Endodermal cell (in vitro differentiated cells): ENCODE data around the gene SSH2. TPM values are rescaled to one million over a fixed set of nuclear protein-coding genes. Genes with fewer than 3 reads are reported as not detected.

ENCODE experiments used
- DNase-seq: peaks from one replicate; pipeline ENCODE4 v3.0.0-alpha.2; 2017
- H3K27ac ChIP-seq: 2 replicates; pipeline ENCODE4 v1.5.1; 2013; ENCODE audit warnings: mild to moderate bottlenecking, low read depth, low read length, moderate library complexity
- H3K27me3 ChIP-seq: 2 replicates; pipeline ENCODE4 v1.6.1; 2013; ENCODE audit warnings: mild to moderate bottlenecking, low read length, moderate library complexity; ENCODE audit not compliant: insufficient read depth, control insufficient read depth, poor library complexity, severe bottlenecking
- H3K36me3 ChIP-seq: 2 replicates; pipeline ENCODE4 v1.7.0; 2013; ENCODE audit warnings: mild to moderate bottlenecking, low read length, moderate library complexity; ENCODE audit not compliant: control insufficient read depth, insufficient read depth
- H3K4me1 ChIP-seq: one replicate; pipeline ENCODE4 v1.7.0; 2013; ENCODE audit warnings: low read length; ENCODE audit not compliant: control insufficient read depth, insufficient read depth
- H3K4me3 ChIP-seq: 2 replicates; pipeline ENCODE4 v1.5.1; 2013; ENCODE audit warnings: mild to moderate bottlenecking, low read length, moderate library complexity
- H3K9ac ChIP-seq: 2 replicates; pipeline ENCODE4 v1.6.1; 2013; ENCODE audit warnings: mild to moderate bottlenecking, low read length, moderate library complexity; ENCODE audit not compliant: poor library complexity, severe bottlenecking; ENCODE audit errors: extremely low read depth
- H3K9me3 ChIP-seq: 2 replicates; pipeline ENCODE4 v1.6.1; 2013; ENCODE audit warnings: mild to moderate bottlenecking, low read length, moderate library complexity; ENCODE audit not compliant: control insufficient read depth
- H3K27ac Mint-ChIP-seq: 2 replicates; pipeline ENCODE4 v1.8.0; 2020; ENCODE audit warnings: mixed read lengths
- H3K27me3 Mint-ChIP-seq: 2 replicates; pipeline ENCODE4 v1.8.0; 2021; ENCODE audit warnings: mild to moderate bottlenecking, mixed read lengths; ENCODE audit not compliant: insufficient read depth
- H3K36me3 Mint-ChIP-seq: 2 replicates; pipeline ENCODE4 v1.8.0; 2020; ENCODE audit warnings: low read depth, mixed read lengths
- H3K4me1 Mint-ChIP-seq: 2 replicates; pipeline ENCODE4 v1.8.0; 2020; ENCODE audit warnings: mixed read lengths
- H3K4me3 Mint-ChIP-seq: 2 replicates; pipeline ENCODE4 v1.8.0; 2020; ENCODE audit warnings: mild to moderate bottlenecking, moderate library complexity, mixed read lengths
- H3K9me3 Mint-ChIP-seq: 2 replicates; pipeline ENCODE4 v1.8.0; 2020; ENCODE audit warnings: mild to moderate bottlenecking, mixed read lengths
- WGBS, 2 experiments: methylation state at CpG; one replicate each; pipeline versions ENCODE4 v1.1.5 to v1.1.7; 2013; ENCODE audit warnings: missing lambda C conversion rate in 2 of 2, mixed read lengths in 1 of 2; ENCODE audit not compliant: insufficient coverage in 1 of 2, insufficient read length in 1 of 2; 5-methylcytosine and 5-hydroxymethylcytosine counted together
- total RNA-seq, 2 donors: library from RNA; stranded (reverse); fragmentation: NEBNext Ultra II Directional in 1 of 2; extraction: Animal tissue kit (Norgen Biotek cat#: 25700) in 1 of 2; gene quantifications; 2 replicates in 1 of 2; 3 replicates in 1 of 2; pipeline ENCODE4 v1.2.1, GENCODE V29; 2021
- TF ChIP-seq, protein P1 (sequence below): fragments of 200-600 bp; sonication (generic); conservative IDR thresholded peaks from 2 replicates; pipeline ENCODE4 v1.5.0; 2021; ENCODE audit warnings: antibody characterized with exemption, mild to moderate bottlenecking

SSH2 gene
- total RNA-seq, 2 donors from 2014 or later: 11.3 to 13.5 TPM

DNA sequence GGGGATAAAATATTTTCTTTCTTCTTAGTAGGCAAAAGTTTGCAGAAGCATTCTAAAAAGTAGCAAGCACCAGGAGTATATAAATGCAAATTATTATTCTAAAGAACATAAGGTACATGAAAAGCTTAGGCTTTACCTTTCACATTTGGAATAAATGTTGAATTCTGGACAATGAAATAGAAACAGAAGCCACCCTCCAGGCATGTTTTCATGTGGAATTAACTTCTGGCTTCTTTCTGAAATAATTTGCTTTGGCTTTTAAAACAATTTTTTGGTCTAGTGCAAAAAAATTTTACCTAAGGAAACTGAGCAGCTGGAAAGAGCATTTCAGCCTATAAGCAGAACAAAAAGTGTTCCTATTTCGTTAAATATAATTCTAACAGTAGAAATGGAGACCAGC lies 197.8 kb downstream of the SSH2 start:
- no peaks in the 10 kb centered on the region for H3K36me3 Mint-ChIP-seq
- Histone ChIP-seq H3K27me3 (no peaks in the 10 kb centered on the region), H3K27ac (no peak overlapping the region), H3K9ac (no peak overlapping the region), H3K4me3 (no peak overlapping the region), H3K9me3 (peaks cover 7% of the 10 kb centered on the region), H3K4me1 (no peaks in the 10 kb centered on the region), H3K36me3 (no peaks in the 10 kb centered on the region)
- H3K27me3 Mint-ChIP-seq: no peaks in the 10 kb centered on the region
- 75 to 100% methylated on average over 1 of the region's 1 CpG for WGBS, 2 experiments
- no peak overlapping the region for H3K4me3 Mint-ChIP-seq
- no peaks in the 10 kb centered on the region for H3K4me1 Mint-ChIP-seq
- no peak overlapping the region for H3K27ac Mint-ChIP-seq
- TF ChIP-seq, protein P1, sequence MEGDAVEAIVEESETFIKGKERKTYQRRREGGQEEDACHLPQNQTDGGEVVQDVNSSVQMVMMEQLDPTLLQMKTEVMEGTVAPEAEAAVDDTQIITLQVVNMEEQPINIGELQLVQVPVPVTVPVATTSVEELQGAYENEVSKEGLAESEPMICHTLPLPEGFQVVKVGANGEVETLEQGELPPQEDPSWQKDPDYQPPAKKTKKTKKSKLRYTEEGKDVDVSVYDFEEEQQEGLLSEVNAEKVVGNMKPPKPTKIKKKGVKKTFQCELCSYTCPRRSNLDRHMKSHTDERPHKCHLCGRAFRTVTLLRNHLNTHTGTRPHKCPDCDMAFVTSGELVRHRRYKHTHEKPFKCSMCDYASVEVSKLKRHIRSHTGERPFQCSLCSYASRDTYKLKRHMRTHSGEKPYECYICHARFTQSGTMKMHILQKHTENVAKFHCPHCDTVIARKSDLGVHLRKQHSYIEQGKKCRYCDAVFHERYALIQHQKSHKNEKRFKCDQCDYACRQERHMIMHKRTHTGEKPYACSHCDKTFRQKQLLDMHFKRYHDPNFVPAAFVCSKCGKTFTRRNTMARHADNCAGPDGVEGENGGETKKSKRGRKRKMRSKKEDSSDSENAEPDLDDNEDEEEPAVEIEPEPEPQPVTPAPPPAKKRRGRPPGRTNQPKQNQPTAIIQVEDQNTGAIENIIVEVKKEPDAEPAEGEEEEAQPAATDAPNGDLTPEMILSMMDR: no peak
- no peak for DNase-seq
- peaks cover 2% of the 10 kb centered on the region for H3K9me3 Mint-ChIP-seq

DNA sequence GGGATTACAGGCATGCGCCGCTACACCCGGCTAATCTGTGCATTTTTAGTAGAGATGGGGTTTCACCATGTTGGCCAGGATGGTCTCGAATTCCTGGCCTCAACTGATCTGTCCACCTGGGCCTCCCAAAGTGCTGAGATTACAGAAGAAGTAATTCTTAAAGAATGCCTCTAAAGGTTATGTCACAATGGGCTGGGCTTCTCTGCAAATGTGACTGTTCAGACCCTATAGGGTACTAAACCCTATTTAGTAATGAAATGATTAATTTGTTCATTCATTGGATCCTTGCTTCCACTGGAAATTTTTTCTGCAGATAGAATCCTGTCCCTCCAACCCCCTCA lies 198.5 kb downstream of the SSH2 start:
- 87 to 93% methylated on average over 4 of the region's 4 CpGs for WGBS, 2 experiments
- Mint-ChIP-seq H3K27me3 (no peaks in the 10 kb centered on the region), H3K27ac (no peak overlapping the region), H3K36me3 (no peaks in the 10 kb centered on the region), H3K4me1 (no peaks in the 10 kb centered on the region), H3K9me3 (peaks cover 2% of the 10 kb centered on the region), H3K4me3 (no peak overlapping the region)
- Histone ChIP-seq H3K36me3 (no peaks in the 10 kb centered on the region), H3K9ac (no peak overlapping the region), H3K27ac (no peak overlapping the region), H3K27me3 (no peaks in the 10 kb centered on the region), H3K4me1 (no peaks in the 10 kb centered on the region), H3K9me3 (peaks cover 7% of the 10 kb centered on the region), H3K4me3 (no peak overlapping the region)
- DNase-seq: no peak
- TF ChIP-seq, protein P1: no peak

DNA sequence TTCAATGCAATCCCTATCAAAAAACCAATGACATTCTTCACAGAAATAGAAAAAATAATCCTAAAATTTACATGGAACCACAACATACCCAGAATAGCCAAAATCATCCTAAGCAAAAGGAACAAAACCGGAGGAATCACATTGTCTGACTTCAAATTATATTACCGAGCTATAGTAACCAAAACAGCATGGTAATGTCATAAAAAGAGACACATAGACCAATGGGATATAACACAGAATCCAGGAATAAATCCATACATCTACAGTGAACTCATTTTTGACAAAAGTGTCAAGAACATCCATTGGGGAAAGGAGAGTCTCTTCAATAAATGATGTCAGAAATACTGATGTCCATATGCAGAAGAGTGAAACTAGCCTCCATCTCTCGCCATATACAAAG lies 201.5 kb downstream of the SSH2 start:
- peaks cover 2% of the 10 kb centered on the region for H3K9me3 Mint-ChIP-seq
- WGBS, 2 experiments: 95 to 96% methylated on average over 3 of the region's 3 CpGs
- no peak for DNase-seq
- H3K9ac ChIP-seq: no peak overlapping the region
- no peak overlapping the region for H3K27ac Mint-ChIP-seq
- no peak overlapping the region for H3K4me3 ChIP-seq
- H3K4me1 ChIP-seq: no peaks in the 10 kb centered on the region
- no peaks in the 10 kb centered on the region for H3K27me3 Mint-ChIP-seq
- TF ChIP-seq, protein P1: no peak
- H3K27ac ChIP-seq: no peak overlapping the region
- H3K27me3 ChIP-seq: no peaks in the 10 kb centered on the region
- H3K9me3 ChIP-seq: peaks cover 7% of the 10 kb centered on the region
- H3K36me3 ChIP-seq: no peaks in the 10 kb centered on the region
- no peaks in the 10 kb centered on the region for H3K36me3 Mint-ChIP-seq
- no peak overlapping the region for H3K4me3 Mint-ChIP-seq
- no peaks in the 10 kb centered on the region for H3K4me1 Mint-ChIP-seq
